ENCODE data around the gene DOCK2. TPM values are rescaled to one million over a fixed set of nuclear protein-coding genes. Genes with fewer than 3 reads are reported as not detected.
A peak's percentile ranks its signal among the peaks of the same experiment; 100 is the strongest.

DOCK2 gene
- polyA plus RNA-seq, 3 donors: 57.5 to 178 (median 115) TPM

DNA sequence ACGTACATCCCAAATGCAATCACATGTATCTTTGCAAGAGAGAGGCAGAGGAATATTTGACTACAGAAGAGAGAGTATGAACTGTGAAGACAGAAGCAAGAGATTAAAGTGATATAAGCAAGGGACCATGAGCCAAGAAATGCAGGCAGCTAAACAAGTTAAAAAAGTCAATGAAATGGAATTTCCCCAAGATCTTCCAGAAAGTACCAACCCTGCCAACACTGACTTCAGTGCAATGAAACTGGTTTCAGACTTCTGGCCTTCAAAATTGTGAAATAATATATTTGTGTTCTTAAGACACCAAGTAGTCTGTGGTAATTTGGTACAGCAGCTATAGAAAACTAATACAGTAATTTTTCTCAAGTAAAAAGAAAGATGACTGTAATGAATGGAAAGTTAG, 489.6 kb downstream of the DOCK2 start:
- no CpG with 5 or more reads among the region's 1 CpG for WGBS (ENCODE audit: insufficient coverage)
- intact Hi-C loops (cut with micrococcal nuclease): no loop called here
- no peak for TF ChIP-seq CTCF (IDR thresholded peaks at IDR 0.05)
- H3K9me3 Mint-ChIP-seq: peaks cover 13 to 31% (median 25%) of the 10 kb centered on the region in 7 donors
- no peaks in the 10 kb centered on the region for H3K4me1 Mint-ChIP-seq
- H3K27me3 ChIP-seq (ENCODE audit: control insufficient read depth in 2 of 2, insufficient read depth in 2 of 2, low read length in 2 of 2): no peaks in the 10 kb centered on the region
- H3K27ac ChIP-seq (ENCODE audit: low read depth in 1 of 2, low read length in 2 of 2): no peak overlapping the region
- no peaks in the 10 kb centered on the region for H3K36me3 ChIP-seq (replicated peaks in 1 of 2; ENCODE audit: control insufficient read depth in 1 of 2, insufficient read depth in 2 of 2, low read length in 2 of 2)
- no peak overlapping the region for H3K4me3 Mint-ChIP-seq
- H3K27me3 Mint-ChIP-seq (ENCODE audit: low read depth in 3 of 3): peaks cover 0 to 4% (median 3%) of the 10 kb centered on the region in 3 donors
- H3K4me2 ChIP-seq (replicated peaks; ENCODE audit: extremely low read depth, low read length, poor library complexity, severe bottlenecking): no peak overlapping the region
- no peaks in the 10 kb centered on the region for H3K79me2 ChIP-seq (ENCODE audit: insufficient read depth, low read length)
- H2AFZ ChIP-seq (ENCODE audit: insufficient read depth, low read depth, low read length, poor library complexity, severe bottlenecking): no peak overlapping the region
- no peak overlapping the region for H3K9ac ChIP-seq (ENCODE audit: insufficient read depth, low read length, poor library complexity, severe bottlenecking)
- H4K20me1 ChIP-seq (ENCODE audit: insufficient read depth, low read length): no peaks in the 10 kb centered on the region
- no peak for DNase-seq
- no peak overlapping the region for H3K4me3 ChIP-seq (replicated peaks in 1 of 3; ENCODE audit: low read depth in 2 of 3, low read length in 3 of 3)
- peaks cover 0 to 12% of the 10 kb centered on the region in 2 donors for H3K9me3 ChIP-seq (replicated peaks in 1 of 2; ENCODE audit: control insufficient read depth in 1 of 2, insufficient read depth in 1 of 2, low read length in 2 of 2)
- H3K4me1 ChIP-seq (ENCODE audit: control insufficient read depth in 1 of 2, insufficient read depth in 2 of 2, low read length in 2 of 2): no peaks in the 10 kb centered on the region
- peak overlapping the region in 1 of 7 donors; percentile 54 for H3K27ac Mint-ChIP-seq
- H3K36me3 Mint-ChIP-seq: no peaks in the 10 kb centered on the region

- no peak overlapping the region for H3K27ac Mint-ChIP-seq
- H3K4me1 Mint-ChIP-seq: peaks cover 8% of the 10 kb centered on the region
- Histone ChIP-seq H4K20me1 (ENCODE audit: insufficient read depth, low read length) (no peaks in the 10 kb centered on the region), H2AFZ (ENCODE audit: insufficient read depth, low read depth, low read length, poor library complexity, severe bottlenecking) (no peak overlapping the region), H3K4me1 (ENCODE audit: control insufficient read depth in 1 of 2, insufficient read depth in 2 of 2, low read length in 2 of 2) (no peaks in the 10 kb centered on the region), H3K9me3 (replicated peaks in 1 of 2; ENCODE audit: control insufficient read depth in 1 of 2, insufficient read depth in 1 of 2, low read length in 2 of 2) (peaks cover 0 to 6% of the 10 kb centered on the region in 2 donors), H3K27me3 (ENCODE audit: control insufficient read depth in 2 of 2, insufficient read depth in 2 of 2, low read length in 2 of 2) (no peaks in the 10 kb centered on the region), H3K9ac (ENCODE audit: insufficient read depth, low read length, poor library complexity, severe bottlenecking) (no peak overlapping the region), H3K4me3 (replicated peaks in 1 of 3; ENCODE audit: low read depth in 2 of 3, low read length in 3 of 3) (no peak overlapping the region), H3K79me2 (ENCODE audit: insufficient read depth, low read length) (no peaks in the 10 kb centered on the region), H3K36me3 (replicated peaks in 1 of 2; ENCODE audit: control insufficient read depth in 1 of 2, insufficient read depth in 2 of 2, low read length in 2 of 2) (no peaks in the 10 kb centered on the region), H3K4me2 (replicated peaks; ENCODE audit: extremely low read depth, low read length, poor library complexity, severe bottlenecking) (no peak overlapping the region), H3K27ac (ENCODE audit: low read depth in 1 of 2, low read length in 2 of 2) (no peak overlapping the region)
- peaks cover 9 to 23% (median 15%) of the 10 kb centered on the region in 7 donors for H3K9me3 Mint-ChIP-seq
- intact Hi-C loops (cut with micrococcal nuclease): loop anchor here in 1 of 2 donors (10.0 kb wide), 1 partner anchor 784 kb away; no protein-coding TSS in a partner anchor
- WGBS (ENCODE audit: insufficient coverage): 100% methylated on average over 1 of the region's 3 CpGs
- TF ChIP-seq CTCF (IDR thresholded peaks at IDR 0.05): no peak
- no peaks in the 10 kb centered on the region for H3K36me3 Mint-ChIP-seq
- H3K4me3 Mint-ChIP-seq: no peak overlapping the region
- peaks cover 4 to 8% (median 5%) of the 10 kb centered on the region in 3 donors for H3K27me3 Mint-ChIP-seq (ENCODE audit: low read depth in 3 of 3)
- DNase-seq: no peak
Observed at GRCh38 chr5:170131235-170131634, 494.2 kb downstream of the DOCK2 start.

Data from CD14-positive monocyte (primary cell).